Skin of body (tissue), 2 donors: ENCODE data around the gene FKBP1A. TPM values are rescaled to one million over a fixed set of nuclear protein-coding genes. Genes with fewer than 3 reads are reported as not detected.
"Not testable (repeated sequence)": the region's sequence is repeated elsewhere in the genome, so short reads cannot be mapped to it uniquely, and the experiment has no call there.

ENCODE experiments used
- DNase-seq: peaks from one replicate; lab custom pipeline; 2025; lab: John Stamatoyannopoulos, UW
- total RNA-seq: library from RNA; depleted of rRNA; stranded (reverse); fragments of >200 nt; gene quantifications from one replicate; pipeline ENCODE4 v1.2.3, GENCODE V29; 2014

The FKBP1A gene
- total RNA-seq, 1 donor from 2014 or later: 102 TPM

DNA sequence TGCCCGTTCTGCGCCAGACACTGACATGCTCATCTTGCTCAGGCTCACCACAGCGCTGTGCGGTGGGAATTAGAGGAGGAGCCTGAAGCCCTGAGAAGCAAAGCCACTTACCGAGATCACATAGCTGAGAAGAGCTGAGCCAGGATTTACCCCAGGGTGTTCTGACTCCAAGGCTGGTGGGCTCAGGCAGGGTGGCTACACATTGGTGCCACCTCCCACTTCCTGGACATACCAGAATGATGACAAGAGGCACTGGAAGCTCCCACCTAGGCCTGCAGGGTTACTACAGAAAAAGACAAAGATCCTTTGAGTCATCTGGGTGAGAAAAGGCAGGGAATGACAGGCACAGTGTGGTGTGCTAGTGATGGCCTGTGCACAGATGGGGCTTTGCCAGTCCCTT lies 24.4 kb upstream of the FKBP1A start:
- DNase-seq: no peak

DNA sequence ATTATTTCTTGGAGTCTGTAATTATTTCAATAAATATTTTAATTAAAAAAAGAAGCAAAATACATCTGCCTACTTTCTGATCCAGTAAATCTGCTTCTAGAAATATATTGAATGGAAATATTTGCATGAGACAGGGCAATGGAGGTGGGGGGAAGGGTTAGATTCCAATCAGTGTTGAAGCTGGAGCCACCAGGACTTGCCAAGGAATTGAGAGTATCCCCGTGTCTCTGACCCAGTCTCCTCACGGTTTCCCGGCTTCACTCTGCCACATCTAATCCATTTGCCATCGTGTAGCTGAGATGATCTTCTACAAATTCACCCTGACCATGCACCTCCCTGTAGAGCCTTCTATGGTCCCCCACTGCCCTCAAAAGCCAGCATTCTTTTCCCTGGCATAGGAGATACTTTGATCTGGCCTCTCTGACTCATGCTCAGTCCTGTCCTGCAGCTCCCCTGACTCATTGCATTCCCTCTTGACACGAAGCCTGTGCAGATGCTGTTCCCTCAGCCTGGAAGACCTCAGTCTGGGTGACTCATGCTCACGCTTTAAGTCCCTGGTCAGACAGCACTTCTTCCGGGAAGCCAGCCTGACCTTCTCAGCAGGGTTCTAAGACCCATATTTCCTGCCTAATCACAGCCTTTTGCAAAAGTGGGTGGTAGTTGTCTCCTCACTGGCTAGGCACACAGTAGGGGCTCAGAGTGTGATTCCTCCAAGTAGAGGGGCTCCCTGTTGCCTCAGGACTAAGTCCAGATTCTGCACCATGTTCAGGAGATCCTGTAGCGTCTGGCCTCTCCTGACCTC lies 23.0 kb upstream of the FKBP1A start:
- no peak for DNase-seq

DNA sequence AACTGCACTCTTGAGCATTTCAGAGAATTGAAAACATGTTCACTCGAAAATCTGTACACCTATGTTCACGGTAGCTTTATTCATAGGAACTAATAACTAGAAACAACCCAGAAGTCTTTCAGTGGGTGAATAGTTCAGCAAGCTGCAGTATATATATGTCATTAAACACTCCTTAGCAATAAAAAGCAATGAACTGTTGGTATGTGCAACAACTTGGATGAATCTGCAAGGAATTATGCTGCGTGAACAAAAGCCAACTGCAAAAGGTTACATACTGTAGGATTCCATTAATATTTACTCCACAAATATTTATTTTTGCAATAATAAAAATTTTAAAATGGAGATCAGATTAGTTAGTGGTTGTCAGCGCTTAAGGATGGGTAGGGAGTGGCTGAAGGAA lies 22.1 kb upstream of the FKBP1A start:
- DNase-seq: no peak

DNA sequence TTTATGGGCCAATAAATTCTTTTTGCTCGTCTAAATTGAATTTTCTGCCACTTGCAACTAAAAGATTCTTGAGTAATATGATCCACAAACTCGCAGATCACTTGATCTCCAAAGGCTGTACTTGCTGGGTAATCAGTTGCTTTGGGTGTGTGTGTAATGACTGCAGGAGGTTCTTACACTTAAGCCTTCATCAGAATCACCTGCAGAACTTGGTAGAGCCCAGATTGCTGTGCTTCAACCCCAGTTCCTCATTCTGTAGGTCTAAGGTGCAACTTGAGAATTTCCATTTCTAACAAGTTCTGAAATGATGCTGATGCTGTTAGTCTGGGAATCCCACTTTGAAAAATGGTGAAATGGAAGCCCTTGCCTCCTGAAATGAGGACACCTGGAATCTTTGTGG lies 12.9 kb upstream of the FKBP1A start:
- no peak for DNase-seq

DNA sequence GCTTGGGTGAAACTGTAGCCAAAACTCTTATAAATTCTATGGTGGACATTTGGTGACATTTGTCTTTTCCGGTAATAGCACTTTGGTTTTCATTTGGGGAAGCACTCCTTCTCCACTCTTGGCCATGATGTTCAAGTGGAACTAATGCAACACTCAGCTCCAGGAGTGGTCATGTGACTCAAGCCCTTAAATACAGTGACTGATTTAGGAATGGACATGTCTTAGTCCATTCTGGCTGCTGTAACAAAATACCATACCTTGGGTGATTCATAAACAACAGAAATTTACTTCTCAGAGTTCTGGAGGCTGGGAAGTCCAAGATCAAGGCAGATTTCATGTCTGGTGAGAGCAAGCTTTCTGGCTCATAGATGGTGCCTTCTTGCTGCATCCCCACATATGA lies 10.8 kb upstream of the FKBP1A start:
- DNase-seq: no peak

DNA sequence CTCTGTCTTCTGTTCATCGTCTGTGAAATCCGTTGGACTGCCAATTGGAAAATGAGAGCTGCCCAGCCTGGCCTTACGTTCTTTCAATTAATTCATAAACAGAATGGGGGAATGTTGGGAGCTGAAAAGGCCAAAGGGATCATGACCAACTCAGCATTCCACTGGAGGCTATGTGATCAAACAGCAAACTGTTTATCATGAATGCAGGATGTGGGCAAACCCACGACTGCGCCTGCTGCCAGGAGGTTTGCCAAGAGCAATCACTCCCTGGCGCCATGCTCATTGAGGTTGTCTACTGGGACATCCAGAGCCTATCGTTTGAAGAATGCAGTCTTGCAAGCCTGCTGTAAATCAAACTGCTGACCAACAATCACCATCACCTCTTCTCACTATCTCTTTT lies 9.3 kb upstream of the FKBP1A start:
- DNase-seq: no peak

DNA sequence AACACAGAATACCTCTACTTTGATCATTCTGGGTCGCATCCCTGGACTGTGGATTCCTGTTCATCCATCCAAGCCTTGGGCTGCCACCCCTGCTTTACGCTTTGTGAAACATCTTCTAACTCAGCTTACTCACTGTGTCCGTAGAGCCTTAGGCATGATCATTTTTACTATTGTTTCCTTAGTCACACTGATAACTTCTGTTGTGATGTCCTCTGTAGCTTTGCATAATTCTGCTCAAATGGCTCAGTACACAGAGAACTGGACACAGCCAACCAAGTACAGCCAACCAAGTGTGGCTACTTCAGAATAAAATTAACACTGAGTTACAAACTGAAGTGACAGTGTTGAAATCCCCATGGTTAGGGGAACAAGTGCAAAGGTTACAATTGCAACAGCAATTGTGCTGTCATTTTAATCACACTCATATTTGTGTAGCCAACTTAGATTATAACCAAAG lies 8.6 kb upstream of the FKBP1A start:
- no peak for DNase-seq

DNA sequence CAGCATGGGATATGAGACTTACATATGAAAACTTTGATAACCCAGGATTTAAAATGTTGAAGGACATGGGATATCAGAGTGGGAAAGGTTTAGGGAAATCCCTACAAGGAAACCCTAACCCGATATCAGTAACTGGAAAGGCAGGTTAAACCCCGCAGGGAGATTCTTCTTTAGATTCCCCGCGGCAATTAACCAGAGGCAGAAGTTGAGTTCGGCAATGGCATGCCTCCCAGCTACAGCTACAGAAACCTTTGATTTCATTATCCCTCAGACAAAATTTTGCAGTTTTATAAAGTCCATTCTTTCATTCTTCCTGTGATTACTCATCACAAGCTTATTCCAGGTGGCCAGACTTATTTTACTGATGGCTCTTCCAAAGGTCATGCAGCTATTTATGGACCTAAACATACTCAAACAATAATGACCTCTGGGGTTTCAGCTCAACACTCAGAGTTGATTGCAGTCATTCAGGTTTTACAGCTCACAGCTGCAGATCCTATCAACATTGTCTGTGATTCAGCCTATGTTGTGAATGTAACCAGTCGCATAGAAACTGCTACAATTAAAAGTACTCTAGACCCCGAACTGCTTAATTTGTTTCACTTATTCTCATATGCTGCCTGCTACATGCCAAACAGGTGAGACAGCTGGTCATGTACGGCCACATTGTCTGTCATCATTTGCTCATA lies 7.0 kb upstream of the FKBP1A start:
- DNase-seq: peak; percentile 14

DNA sequence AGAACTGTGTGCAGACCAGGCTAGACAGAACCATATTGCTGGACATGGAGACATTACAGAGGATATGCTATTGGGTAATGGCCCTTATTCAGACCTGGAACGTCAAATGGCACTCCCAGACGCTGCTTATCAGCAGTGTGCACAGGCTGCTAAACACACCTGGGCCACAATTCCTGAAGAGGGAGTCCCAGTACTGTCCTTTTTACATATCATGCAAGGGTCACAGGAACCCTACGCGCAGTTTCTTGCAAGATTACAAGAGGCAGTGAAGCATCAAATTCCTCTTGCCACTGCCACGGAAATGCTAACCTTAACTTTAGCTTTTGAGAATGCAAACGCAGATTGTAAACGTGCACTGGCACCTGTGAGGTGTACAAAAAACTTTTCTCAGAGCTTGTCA lies 5.3 kb upstream of the FKBP1A start:
- not testable (repeated sequence) for DNase-seq

DNA sequence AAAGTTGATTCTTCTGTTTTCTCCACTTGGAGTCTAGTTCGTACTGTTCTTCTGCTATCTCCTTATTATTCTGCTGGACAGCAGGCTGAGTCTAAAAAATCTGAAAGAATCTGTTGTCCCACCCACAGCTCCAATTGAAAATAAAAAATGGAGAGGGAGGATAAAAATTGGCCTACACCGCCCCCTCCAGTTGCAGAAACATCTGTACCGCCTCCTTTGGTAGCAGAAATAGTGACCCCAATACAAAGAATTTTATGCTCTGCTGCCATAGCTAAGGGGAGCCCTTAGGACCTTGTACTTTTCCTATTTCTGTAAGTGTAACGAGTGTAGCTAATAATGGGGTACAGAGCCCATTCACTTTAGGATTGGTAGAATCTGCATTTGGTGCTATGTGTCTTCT lies 4.9 kb upstream of the FKBP1A start:
- no peak for DNase-seq

DNA sequence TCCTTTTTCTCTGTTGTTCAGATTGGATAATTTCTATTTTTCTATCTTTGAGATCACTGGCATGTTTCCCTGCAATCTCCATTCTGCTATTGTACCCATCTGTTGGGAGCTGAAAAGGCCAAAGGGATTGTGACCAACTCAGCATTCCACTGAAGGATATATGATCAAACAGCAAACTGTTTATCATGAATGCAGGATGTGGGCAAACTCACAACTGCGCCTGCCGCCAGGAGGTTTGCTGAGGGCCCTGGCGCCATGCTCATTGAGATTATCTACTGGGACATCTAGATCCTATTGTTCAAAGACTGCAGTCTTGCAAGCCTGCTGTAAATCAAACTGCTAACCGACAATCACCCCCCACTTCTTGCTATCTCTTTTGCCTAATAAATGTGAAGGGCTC lies 3.8 kb upstream of the FKBP1A start:
- DNase-seq: no peak

DNA sequence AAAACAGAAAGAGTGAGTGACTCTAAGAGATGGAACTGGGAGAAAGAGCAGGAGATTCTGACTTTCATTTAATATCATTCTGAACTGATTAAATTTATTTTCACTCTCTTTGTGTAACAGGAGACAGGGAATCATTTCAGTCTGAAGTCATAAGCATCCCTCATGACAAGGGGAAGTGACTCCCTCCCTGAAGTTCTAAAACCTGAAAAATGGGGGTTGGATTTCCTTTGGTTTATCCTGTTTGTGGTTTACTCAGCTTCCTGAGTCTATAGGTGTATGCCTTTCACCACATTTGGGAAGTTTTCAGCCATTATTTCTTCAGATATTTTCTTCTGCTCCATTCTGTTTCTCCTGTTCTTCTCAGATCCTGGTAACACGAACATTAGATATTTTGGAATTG lies 3.4 kb upstream of the FKBP1A start:
- no peak for DNase-seq

DNA sequence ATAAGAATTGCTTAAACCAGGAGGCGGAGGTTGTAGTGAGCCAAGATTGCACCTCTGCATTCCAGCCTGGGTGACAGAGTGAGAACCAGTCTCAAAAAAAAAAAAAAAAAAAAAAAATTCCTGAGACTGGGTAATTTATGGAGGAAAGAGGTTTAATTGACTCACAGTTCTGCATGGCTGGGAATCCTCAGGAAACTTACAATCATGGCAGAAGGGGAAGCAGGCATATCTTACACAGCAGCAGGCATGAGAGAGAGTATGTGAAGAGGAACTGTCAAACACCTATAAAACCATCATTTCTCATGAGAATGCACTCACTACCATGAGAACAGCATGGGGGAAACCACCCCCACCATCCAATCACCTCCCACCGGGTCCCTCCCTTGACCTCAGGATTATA lies 1.8 kb upstream of the FKBP1A start:
- DNase-seq: no peak

DNA sequence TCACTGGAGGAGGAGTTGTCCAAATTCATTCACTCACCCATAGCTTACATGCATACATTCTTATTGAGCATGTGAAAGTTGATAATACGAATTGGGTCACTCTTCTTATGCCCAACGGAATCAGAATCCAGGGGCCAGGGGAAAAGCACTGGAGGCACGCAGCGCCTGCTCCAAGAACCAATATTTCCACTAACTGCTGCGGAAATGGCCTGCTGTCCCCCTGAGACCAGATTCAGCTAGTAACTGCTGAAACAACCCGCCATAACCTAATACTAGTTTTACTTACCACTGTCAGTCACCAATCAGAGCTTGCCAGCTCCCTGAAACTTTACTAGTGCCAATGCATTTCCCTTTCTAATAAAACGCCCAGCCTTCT lies 641 bp upstream of the FKBP1A start:
- no peak for DNase-seq

DNA sequence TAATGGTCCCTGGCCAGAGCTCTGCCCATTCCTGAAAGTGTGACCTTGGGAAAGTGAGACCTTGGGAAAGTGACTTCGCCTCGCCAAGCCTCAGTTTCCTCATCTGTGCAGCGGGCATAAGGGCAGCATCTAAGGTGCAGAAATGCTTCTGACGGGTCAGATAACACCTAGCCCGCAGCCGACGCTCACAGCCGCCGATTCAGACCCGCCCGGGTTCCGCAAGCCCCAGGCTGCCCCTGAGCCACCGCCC lies 486 bp downstream of the FKBP1A start:
- DNase-seq: no peak

DNA sequence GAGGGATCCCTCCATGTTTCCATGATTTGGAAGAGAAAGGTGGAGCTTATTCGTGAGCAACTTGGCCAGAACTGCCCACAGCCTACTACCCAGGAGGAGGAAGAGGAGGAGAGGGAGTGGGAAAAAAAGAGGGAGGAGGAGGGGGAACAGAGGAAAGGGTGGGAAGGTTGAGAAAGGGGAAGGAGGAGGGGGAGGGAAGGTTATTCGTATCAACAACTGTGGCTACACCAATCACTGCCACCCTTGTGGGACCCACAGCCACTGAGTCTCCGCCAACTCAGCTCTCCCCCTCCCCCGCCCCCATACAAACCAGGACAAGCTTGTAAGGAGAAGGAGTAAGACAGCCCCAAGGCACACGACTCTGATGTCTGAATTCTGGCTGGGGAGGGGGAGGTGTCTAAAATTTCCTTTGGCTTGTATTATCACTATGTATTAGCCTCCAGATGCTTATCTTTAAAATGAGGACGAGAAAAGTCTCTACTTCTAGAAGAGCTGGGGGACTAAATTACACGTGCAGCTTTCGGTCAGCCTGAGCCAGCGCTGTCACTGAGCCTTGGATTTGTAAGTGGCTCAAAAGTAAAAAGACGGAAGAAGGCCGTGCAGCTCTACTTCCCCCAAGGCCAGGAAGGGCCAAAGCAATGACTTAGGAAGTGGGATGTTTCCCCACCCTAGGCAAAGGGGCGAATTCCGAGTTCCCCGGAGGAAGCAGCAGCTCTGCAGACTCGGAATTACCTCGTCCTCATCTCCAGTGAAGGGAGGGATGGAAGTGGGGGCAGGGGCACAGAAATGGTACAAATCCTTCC lies 1.0 kb downstream of the FKBP1A start:
- DNase-seq: no peak

DNA sequence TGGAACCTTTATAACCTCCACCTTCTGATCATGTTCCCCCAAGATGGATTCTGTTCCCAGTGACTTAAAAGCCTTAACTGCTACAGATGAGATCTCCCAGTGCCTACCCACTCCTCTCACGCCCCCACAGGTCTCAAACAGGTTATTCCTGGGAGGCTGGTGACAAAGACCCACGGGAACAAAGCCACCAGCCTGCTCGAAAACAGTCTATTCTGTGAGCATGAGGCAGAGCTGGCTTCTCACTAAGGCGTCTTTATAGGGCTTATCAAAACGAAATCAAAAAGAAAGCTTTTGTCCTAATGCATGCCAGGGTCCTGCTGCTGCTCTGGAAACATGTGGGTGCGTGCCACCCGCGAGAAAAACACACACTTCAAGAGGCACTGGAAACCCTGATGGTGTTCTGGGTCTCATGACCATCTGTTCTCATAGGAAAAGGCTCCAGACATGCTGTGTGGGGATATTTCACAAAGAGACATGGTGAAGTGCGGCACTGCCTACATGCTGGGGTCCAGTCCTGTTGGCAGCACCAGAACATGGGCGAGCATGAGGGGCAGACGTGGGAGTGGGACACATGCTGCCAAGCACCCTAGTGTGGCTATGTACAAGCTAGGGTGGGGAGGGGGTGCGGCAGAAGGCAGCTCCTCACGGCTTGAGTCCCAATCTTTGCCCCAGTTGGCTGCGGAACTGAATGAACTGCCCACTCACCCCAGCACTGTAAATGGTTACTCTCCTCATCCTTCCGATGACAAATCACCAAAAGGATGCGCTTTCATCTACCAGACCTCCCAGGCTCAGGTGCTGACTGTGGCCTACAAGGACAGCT lies 2.1 kb downstream of the FKBP1A start:
- DNase-seq: no peak

DNA sequence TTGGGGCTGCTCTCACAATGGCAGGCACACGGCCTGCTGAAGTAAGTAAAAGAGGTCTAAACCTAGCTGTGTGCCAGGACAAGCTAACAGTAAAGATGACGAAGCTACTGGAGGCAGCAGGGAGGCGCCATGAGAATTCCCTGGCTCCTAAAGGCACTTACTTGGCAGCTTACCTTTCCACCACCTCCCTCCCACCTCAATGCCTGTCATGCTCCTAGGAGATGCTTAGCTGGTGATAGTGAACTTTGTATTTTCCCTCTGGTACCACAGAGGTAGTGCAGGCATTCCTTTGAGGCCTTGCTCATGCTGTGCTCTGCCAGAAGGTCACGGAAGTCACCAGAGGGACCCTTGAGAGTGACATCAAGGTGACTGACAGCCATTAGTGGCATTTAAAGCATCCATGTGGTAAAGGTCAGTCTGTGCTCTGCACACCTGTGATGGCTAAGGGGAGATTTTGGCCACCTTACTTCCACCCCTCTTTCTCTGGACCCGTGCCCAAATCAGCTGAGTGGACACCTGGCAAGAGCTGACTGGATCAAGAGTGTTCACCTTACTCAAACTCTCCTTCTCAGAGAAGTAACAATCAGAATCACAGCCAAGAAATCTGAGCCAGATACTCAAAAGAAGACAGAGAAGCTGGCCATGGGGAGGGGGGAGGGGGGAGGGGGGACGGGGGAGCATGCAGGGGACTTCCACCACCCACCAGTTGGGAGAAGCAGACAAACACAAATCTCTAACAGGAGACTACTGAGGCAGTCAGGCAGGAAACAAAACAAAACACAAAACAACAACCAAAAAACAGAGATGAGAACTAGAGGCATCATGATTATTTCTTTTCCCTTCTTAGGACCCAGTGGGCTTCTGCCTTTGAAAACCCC lies 2.9 kb downstream of the FKBP1A start:
- DNase-seq: no peak

DNA sequence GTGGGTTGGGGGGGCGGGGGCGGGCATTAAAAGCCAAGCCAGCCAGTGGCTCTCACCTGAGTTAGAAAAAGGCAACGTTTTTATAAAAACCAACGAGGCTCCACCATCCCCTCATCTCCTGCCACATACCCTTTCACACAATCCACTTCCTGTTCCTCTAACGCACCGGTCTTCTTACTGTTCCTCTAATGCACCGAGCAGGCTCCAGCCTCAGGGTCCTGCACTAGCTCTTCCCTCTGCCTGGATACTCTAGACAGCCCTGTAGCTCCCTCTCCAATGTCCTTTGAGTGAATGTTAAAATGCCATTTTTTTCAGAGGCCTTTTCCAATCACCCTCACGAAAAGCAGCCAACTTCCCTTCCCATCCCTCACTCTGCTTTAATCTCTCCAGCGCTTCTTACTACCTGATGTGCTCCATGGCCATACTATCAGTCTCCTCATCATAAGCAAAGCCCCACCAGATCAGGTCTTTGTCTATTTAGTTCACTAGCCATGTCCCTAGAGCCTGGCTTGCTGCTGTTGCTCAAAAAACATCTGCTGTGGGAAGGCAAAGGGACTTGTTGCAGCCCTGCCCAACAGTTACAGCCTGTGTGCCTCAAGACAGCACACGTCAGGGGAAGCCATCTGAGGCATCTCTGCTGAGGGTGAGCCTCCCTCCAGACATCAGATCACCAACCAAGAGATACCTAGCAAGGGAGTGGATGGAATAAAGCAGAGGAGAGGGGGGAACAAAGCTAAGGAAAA lies 3.9 kb downstream of the FKBP1A start:
- DNase-seq: no peak

DNA sequence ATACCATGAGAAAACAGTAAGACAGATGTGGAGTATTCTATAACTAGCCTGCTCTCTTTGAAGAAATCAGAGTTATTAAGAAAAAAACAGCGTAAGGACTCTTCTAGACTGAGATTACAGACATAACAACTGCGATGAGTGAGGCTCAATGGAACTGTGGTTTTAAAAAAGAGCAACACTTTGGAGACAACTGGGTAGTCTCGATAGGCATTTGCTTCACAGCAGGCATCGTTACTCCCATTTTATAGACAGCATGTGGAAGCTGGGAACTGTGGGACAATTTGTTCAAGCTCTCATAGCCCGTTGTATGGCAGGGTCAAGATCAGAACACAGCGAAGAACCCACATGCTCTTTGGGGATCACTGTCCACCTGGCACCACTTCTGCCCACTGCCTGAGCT lies 4.6 kb downstream of the FKBP1A start:
- DNase-seq: no peak
